ENCODE data around the gene BSCL2.
"Not testable (repeated sequence)": the region's sequence is repeated elsewhere in the genome, so short reads cannot be mapped to it uniquely, and the experiment has no call there.

Gene BSCL2

DNA sequence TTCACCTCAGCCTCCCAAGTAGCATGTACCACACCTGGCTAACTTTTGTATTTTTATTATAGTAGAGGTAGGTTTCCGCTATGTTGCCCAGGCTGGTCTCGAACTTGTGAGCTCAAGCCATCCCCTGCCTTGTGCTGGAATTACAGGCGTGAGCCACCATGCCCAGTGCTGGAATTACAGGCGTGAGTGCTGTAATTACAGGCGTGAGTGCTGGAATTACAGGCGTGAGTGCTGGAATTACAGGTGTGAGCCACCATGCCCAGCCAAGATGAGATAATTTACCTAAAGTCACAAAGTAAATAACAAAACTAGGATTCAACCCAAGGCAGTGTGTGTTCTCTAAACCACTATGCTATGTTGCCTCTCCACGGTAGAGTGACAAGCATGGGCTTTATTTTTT, 24.7 kb downstream of the BSCL2 start:
- DNase-seq, result no peak

DNA sequence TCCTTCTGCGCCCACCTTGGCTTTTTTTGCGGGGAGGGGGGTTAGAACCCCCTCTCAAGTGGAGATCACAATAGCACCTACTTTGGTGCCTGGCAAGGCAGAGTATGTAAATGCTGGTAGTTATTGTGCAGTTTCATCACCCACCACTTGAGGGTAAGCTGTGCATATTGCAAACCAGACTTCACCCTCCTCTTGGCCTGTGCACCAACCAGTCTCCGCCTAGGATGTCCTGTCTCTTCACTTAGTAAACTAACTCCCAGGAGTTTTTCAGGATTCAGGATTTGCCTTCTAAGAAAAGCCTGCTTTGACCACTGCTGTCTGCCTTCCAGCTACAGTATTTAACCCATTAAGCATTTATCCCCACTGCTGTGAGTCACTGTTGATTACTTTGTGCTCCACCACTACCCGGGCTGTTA, 26.4 kb downstream of the BSCL2 start:
- DNase-seq, result peak; percentile 48 to 63

- peak; percentile 87 to 88 for DNase-seq
Measured at GRCh38 chr11:62678770-62679696, 28.2 kb downstream of the BSCL2 start, which contains the start of gene UBXN1. UBXN1 (minus strand) TSS chr11:62679073; CDS start chr11:62678923, 150 bp downstream.

DNA sequence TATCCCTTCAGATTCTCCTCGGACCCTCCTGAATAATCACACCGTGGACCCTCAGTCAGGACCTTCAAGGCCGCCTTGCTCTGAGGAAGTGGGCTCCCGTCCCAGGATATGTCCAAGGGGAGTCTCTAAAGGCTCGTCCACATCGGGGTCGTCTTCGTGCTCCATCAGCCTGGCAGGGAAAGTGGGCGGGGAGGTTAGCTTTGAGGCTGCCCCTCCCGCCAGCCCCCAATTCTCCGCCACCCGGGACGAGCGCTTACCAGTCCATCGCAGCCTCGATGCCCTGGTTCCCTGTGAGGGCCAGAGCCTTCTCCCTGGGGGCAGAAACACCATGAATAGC, 28.8 kb downstream of the BSCL2 start:
- DNase-seq, result no peak

DNA sequence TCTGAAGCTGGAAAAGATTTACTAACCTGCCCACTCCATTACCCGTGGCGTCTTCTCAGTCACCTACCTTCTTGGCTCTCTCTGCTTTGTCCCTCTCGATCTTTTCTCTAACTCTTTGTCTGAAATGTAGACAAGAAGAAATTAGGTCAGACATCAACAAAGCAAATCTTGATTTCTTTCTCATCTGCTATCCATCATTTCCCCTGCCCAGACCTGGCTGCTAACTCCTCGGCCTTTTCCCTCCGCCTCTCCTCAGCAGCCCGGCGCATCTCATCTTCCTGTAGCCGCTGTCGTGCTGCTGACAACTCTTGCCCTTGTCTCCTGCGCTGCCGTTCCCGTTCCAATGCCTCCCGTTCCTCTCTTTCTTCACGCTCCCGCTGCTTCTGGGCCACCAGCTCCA, 29.5 kb downstream of the BSCL2 start:
- no peak for DNase-seq

- DNase-seq, result no peak
Measured at GRCh38 chr11:62677156-62677555, 30.1 kb downstream of the BSCL2 start.

GRCh38 chr11:62676698-62677097, 30.5 kb downstream of the BSCL2 start:
- DNase-seq, result no peak

DNA sequence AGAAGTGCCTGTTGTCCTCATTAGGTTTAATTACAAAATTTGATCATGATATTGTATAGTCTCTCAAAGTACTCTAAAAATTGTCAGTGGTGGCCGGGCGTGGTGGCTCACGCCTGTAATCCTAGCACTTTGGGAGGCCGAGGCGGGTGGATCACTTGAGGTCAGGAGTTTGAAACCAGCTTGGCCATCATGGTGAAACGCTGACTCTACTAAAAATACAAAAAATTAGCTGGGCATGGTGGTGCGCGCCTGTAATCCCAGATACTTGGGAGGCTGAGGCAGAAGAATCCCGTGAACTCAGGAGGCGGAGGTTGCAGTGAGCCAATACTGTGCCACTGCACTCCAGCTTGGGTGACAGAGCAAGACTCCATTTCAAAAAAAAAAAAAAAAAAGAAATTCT, 31.8 kb downstream of the BSCL2 start:
- DNase-seq, result not testable (repeated sequence)

- DNase-seq, result no peak
Measured at GRCh38 chr11:62673196-62673525, 34.1 kb downstream of the BSCL2 start.

- peak; percentile 78 to 87 for DNase-seq
Measured at GRCh38 chr11:62671608-62672389, 35.4 kb downstream of the BSCL2 start, which contains the start of the genes LBHD1 and UQCC3. LBHD1 (minus strand) TSS chr11:62672267; CDS start chr11:62670031, 2,236 bp downstream. UQCC3 (plus strand) TSS chr11:62671673; CDS start chr11:62671746, 73 bp downstream.

- DNase-seq, result no peak
Measured at GRCh38 chr11:62671236-62671607, 36.0 kb downstream of the BSCL2 start.

DNA sequence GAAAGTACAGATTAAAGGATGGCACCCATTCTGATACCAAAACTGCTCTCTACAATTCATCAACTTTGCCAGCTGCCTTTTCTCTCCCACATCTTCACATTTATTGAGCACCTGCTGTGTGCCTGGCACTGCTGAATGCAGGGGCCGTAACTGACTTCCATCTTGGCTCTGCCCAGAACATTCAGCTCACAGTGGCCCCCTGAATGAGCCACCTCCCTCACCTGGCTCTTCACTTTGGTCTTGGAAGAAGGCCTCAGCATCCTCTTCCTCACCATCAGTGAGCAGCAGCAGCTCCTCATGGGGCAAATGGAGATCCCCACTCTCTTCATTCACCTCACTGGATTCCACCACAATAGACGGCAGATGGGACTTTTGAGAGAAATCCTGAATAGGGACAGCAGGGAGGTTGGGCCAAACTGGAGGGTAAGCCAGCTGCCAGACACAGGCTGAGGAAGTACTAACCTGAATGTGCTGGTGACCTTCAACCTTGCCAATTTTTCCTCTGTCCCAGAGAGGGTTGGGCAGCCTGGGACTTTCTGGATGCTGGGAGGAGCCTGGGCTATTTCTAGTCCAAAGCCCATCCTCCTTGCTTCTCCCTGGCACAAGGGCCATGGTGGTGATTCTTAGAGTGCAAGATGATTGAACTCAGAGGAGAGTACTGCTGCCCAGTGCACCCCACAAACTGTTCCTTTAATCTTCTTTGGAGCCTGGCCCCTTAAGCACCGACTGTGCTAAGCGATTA, 37.6 kb downstream of the BSCL2 start:
- DNase-seq, result no peak

- no peak for DNase-seq
Measured at GRCh38 chr11:62667460-62667859, 39.8 kb downstream of the BSCL2 start.

DNA sequence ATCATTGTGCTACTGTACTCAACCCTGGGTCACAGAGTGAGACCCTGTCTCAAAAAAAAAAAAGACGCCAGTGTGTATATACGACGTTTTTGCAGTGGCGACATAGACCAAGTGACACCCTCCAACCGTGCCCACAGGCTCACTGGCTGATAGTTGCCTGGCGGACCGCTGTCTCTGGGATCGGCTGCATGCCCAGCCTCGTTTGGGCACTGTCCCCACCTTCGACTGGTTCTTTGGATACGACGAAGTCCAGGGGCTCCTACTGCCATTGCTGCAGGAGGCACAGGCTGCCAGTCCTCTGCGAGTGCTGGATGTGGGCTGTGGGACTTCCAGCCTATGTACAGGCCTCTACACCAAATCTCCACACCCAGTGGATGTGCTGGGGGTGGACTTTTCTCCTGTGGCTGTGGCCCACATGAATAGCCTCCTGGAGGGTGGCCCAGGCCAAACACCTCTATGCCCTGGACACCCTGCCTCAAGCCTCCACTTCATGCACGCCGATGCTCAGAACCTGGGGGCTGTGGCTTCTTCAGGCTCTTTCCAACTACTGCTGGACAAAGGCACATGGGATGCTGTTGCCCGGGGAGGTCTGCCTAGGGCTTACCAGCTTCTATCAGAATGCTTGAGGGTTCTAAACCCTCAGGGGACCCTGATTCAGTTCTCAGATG, 40.8 kb downstream of the BSCL2 start:
- no peak for DNase-seq

- DNase-seq, result peak; percentile 62 to 67
Measured at GRCh38 chr11:62665599-62666258, 41.5 kb downstream of the BSCL2 start.

GRCh38 chr11:62665075-62665598, 42.1 kb downstream of the BSCL2 start, which contains the start of the genes C11orf98 and CSKMT:
C11orf98 (minus strand) TSS chr11:62665210; CDS start chr11:62665169, 41 bp downstream.
CSKMT (plus strand) TSS chr11:62665312; CDS start chr11:62665880, 568 bp downstream.
- peak; percentile 95 to 97 for DNase-seq

- DNase-seq, result peak; percentile 65
Measured at GRCh38 chr11:62664405-62665074, 42.7 kb downstream of the BSCL2 start.

DNA sequence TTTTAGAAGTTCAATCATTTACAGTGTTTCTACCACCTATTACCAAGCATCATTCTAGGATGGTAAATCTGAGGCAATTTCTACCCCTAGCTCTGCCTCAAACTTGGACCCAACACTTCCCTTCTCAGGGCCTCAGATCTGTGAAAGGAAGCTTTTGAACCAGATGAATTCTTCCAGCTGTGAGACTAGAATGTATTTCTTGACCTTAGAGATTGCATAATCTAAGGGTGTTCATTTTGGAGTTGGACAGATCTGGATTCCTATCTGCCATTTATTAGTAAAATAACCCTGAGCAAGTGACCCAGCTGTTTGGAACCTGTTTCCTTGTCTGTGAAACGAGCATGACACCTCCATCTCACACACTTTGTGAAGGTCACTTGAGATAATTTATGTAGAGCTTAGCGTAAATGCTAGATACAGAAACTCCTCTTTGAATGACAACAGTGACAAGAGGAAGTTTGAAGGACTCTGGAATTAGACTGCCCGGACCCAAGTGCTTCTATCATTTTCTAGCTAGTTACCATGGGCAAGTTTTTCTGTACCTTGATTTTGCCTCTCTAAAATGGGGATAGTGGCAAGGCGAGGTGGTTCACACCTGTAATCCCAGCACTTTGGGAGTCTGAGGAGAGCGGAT, 50.3 kb downstream of the BSCL2 start:
- DNase-seq, result no peak

- DNase-seq, result no peak
Measured at GRCh38 chr11:62654297-62654696, 52.9 kb downstream of the BSCL2 start.

Measured in CD4-positive, alpha-beta T cell treated with Interleukin-4 for 1 hour (primary cell).